Pancreas (tissue), 10 donors: ENCODE data around the gene HIPK4. TPM values are rescaled to one million over a fixed set of nuclear protein-coding genes. Genes with fewer than 3 reads are reported as not detected.

Experiments
- ATAC-seq, 4 donors: fragments of 200-7000 bp; cut with Tn5 transposase; one replicate each; pipeline versions ENCODE4 v1.8.0 to v1.9.1; 2020; ENCODE audit warnings: mild to moderate bottlenecking in 4 of 4, moderate library complexity in 4 of 4
- DNase-seq, 6 donors: peaks; one replicate each; pipeline ENCODE4 v3.0.0-alpha.2; 2020
- FAIRE-seq: peaks from 2 replicates; lab custom pipeline; 2012; peaks lifted over from hg19 to GRCh38; lab: Jason Lieb, UNC
- H3K27ac ChIP-seq, 4 donors: fragments of 200-600 bp; sonication (generic); 1 replicate in 3 of 4; 2 replicates in 1 of 4; pipeline versions ENCODE4 v1.5.0 to v1.8.0; 2020
- H3K27me3 ChIP-seq, 4 donors: fragments of 200-600 bp; one replicate each; pipeline ENCODE4 v1.8.0; 2021
- H3K36me3 ChIP-seq, 3 donors: fragments of 200-600 bp; sonication (generic) in 1 of 3; one replicate each; pipeline versions ENCODE4 v1.5.0 to v1.8.0; 2020 to 2021
- H3K4me1 ChIP-seq, 3 donors: fragments of 200-600 bp; one replicate each; pipeline ENCODE4 v1.8.0; 2021
- H3K4me3 ChIP-seq, 4 donors: fragments of 200-600 bp; sonication (generic) in 2 of 4; one replicate each; pipeline versions ENCODE4 v1.5.0 to v1.8.0; 2020 to 2021
- H3K9me3 ChIP-seq, 4 donors: fragments of 200-600 bp; one replicate each; pipeline ENCODE4 v1.8.0; 2021
- WGBS, 2 donors: extraction: QIAGEN DNeasy Blood & Tissue Kit; methylation state at CpG; one replicate each; pipeline ENCODE4 v1.1.7; 2013; 5-methylcytosine and 5-hydroxymethylcytosine counted together
- intact Hi-C, 3 donors: fragments of 100-400 bp; cut with DNase I; formaldehyde crosslinking; loops; one replicate each; pipeline versions ENCODE4 v1.11.1 to v1.14.2; 2022
- polyA plus RNA-seq, 2 donors: library from polyadenylated mRNA; stranded (reverse); fragments of 200-250 nt; gene quantifications; one replicate each; pipeline ENCODE4 v1.2.3, GENCODE V29; 2013
- total RNA-seq, 6 donors: library from RNA; stranded (reverse); fragmentation: NEBNext Ultra II Directional in 4 of 6; extraction: Animal tissue kit (Norgen Biotek cat#: 25700) in 4 of 6; gene quantifications; one replicate each; pipeline versions ENCODE4 v1.2.1 to v1.2.4, GENCODE V29; 2021 to 2023
- TF ChIP-seq, protein P1 (sequence below), 4 donors: fragments of 200-600 bp; sonication (generic) in 3 of 4; IDR thresholded peaks; one replicate each; pipeline versions ENCODE4 v1.5.0 to v1.8.0; 2021; ENCODE audit warnings: antibody characterized with exemption in 4 of 4
- donor health status: healthy with polysubstance abuse.
- donor health status: DM: no; HTN: no; CAD: no; lungs with moderate emphysema.
- donor health status: DM: no; HTN: no; CAD: no.
- donor health status: control.
- donor health status: control.
- donor health status: Bipolar disorder and iron deficiency.
- donor health status: DM: yes; HTN: yes; CAD: no.
- donor health status: DM: no; HTN: no; CAD: no.
- donor health status: DM: no; HTN: no; CAD: no.
- donor health status: DM: yes; HTN: yes; CAD: no.

Gene HIPK4
- total and polyA plus RNA-seq, 8 donors, result 0.05 to 0.14 (median 0.08) TPM; not detected in 3

DNA sequence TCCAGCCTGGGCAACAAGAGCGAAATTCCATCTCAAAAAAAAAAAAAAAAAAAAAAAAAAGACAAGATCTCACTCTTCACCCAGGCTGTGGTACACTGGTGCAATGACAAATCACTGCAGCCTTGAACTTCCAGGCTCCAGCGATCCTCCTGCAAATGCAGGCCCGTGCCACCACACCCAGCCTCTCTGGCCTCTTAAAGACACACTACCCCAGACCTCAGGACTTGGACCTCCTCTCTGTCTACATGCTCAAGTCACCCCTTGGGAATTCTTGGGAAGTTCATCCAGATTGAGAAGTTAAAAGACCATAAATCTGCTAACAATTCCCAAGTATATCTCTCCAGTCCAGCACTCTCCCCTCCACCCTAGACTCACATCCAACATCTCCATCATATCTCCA is 10.6 kb upstream of the HIPK4 start:
- Histone ChIP-seq H3K4me3 (no peak overlapping the region), H3K4me1 (no peaks in the 10 kb centered on the region), H3K36me3 (no peaks in the 10 kb centered on the region), H3K27ac (no peak overlapping the region), H3K9me3 (no peaks in the 10 kb centered on the region), H3K27me3 (no peaks in the 10 kb centered on the region)
- TF ChIP-seq, protein P1, sequence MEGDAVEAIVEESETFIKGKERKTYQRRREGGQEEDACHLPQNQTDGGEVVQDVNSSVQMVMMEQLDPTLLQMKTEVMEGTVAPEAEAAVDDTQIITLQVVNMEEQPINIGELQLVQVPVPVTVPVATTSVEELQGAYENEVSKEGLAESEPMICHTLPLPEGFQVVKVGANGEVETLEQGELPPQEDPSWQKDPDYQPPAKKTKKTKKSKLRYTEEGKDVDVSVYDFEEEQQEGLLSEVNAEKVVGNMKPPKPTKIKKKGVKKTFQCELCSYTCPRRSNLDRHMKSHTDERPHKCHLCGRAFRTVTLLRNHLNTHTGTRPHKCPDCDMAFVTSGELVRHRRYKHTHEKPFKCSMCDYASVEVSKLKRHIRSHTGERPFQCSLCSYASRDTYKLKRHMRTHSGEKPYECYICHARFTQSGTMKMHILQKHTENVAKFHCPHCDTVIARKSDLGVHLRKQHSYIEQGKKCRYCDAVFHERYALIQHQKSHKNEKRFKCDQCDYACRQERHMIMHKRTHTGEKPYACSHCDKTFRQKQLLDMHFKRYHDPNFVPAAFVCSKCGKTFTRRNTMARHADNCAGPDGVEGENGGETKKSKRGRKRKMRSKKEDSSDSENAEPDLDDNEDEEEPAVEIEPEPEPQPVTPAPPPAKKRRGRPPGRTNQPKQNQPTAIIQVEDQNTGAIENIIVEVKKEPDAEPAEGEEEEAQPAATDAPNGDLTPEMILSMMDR (IDR thresholded peaks at IDR 0.05), result no peak
- DNase-seq, result no peak
- no peak for FAIRE-seq
- no peak for ATAC-seq
- intact Hi-C loops, result no loop called here
- 41 to 52% methylated on average over 2 to 3 of the region's 3 CpGs for WGBS, 2 donors

DNA sequence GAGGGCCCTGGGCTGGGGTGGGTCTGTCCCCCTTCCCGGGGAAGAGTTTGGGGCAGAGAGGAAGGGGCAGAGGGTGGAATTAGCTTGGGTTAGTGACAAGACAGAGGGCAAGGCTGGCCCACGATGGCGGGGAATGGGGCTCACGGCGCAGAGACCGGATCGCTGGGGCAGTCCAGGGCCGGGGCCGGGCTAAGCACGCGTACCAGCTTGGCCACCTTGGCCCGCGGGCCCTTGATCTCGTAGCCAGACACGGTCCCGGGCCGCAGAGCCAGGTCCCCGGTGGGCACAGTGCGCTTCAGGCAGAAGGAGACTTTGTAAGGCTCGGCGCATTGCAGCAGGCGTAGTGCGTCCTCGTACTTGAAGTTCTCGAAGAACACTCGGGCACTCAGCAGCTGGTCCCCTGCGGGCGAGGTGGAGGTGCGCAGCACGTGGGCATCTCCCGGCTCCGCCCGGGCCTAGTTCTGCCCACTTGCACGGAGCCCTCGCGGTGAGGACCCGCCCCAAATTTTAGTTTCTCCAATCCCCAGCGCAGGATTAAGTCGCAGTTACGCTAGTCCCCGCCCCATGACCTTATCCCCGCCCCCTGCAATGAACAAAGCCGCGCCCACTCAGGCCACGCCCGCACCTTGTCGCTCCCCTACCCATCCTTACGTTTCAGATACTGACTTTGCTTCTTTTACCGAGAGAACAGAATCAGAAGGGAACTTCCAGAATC is 8.6 kb upstream of the HIPK4 start:
- WGBS, 2 donors, result 55 to 57% methylated on average over 48 to 49 of the region's 49 CpGs
- TF ChIP-seq, protein P1 (IDR thresholded peaks at IDR 0.05), result no peak
- peak in 1 of 4 donors; percentile 19 for ATAC-seq
- intact Hi-C loops, result no loop called here
- Histone ChIP-seq H3K4me1 (no peaks in the 10 kb centered on the region), H3K27me3 (no peaks in the 10 kb centered on the region), H3K27ac (no peak overlapping the region), H3K36me3 (no peaks in the 10 kb centered on the region), H3K9me3 (no peaks in the 10 kb centered on the region), H3K4me3 (no peak overlapping the region)
- DNase-seq, result no peak
- no peak for FAIRE-seq

DNA sequence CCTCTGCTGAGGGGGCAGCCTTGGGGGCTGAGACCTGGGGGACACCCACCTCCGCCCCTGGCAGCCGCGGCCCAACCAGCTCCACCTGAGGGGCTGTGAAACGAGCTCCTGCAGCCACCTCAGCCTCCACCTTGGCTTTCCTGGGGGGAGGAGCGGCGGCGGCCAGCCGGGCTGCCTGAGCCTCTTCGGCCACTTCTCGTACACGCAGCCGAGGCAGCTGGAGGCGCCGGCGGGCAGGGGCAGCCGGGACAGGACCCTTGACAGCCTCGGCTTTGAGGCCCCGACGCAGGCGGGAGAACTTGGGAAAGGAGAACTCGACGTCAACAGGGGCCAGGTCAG is 7.6 kb upstream of the HIPK4 start:
- no peak for DNase-seq
- no peak overlapping the region for H3K27ac ChIP-seq
- no peaks in the 10 kb centered on the region for H3K36me3 ChIP-seq
- no peak overlapping the region for H3K4me3 ChIP-seq
- H3K27me3 ChIP-seq, result no peaks in the 10 kb centered on the region
- WGBS, 2 donors, result 92% methylated on average over 19 to 22 of the region's 22 CpGs
- TF ChIP-seq, protein P1 (IDR thresholded peaks at IDR 0.05), result no peak
- intact Hi-C loops, result no loop called here
- no peak for ATAC-seq
- no peaks in the 10 kb centered on the region for H3K4me1 ChIP-seq
- no peak for FAIRE-seq
- no peaks in the 10 kb centered on the region for H3K9me3 ChIP-seq

DNA sequence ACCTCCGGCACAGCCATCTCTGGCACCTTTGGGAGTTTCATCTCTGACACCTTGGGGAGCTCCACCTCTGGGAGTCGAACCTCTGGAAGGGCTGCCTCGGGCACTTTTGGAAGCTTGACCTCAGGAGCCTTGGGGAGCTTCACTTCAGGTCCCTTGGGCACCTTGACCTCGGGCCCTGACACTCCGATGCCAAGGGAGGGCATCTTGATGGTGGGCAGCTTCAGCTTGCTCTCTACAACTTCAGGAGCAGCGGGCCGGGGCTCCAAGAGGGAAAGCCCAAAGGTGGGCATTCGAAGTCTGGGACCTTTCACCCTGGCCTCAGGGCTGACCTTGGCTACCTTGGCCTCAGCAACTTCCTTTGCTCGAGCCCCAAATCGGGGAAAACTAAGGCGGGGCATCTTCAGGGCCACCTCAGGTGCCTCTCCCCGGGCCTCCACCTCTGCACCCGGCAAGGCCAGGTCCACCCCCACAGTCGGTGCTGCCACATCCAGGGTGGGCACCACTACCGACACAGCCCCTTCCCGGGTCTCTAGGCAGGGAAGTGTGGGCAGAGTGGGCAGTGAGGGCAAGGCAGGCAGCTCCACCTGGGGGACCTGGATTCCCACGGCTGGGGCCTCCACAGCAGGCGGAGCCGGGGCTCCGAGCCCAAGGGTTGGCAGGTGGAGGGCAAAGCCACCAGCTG is 7.0 kb upstream of the HIPK4 start:
- intact Hi-C loops, result no loop called here
- TF ChIP-seq, protein P1 (IDR thresholded peaks at IDR 0.05), result no peak
- Histone ChIP-seq H3K4me3 (no peak overlapping the region), H3K36me3 (no peaks in the 10 kb centered on the region), H3K27ac (no peak overlapping the region), H3K27me3 (no peaks in the 10 kb centered on the region), H3K9me3 (no peaks in the 10 kb centered on the region), H3K4me1 (no peaks in the 10 kb centered on the region)
- ATAC-seq, result no peak
- FAIRE-seq, result no peak
- WGBS, 2 donors, result 76 to 81% methylated on average over 16 to 20 of the region's 20 CpGs
- DNase-seq, result no peak

DNA sequence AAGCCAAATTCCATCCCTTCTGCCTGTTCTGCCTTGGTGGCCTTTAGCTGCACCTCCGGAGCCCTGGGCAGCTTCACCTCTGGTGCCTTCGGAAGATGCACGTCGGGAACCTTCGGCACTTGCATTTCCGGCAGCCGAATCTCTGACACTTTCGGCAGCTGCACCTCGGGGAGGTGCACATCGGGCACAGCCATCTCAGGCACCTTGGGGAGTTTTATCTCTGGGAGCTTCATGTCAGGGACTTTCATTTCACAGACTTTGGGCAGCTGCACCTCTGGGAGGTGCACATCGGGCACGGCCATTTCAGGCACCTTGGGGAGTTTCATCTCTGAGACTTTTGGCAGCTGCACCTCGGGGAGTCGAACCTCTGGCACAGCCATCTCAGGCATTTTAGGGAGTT is 6.0 kb upstream of the HIPK4 start:
- Histone ChIP-seq H3K4me3 (no peak overlapping the region), H3K27me3 (no peaks in the 10 kb centered on the region), H3K36me3 (no peaks in the 10 kb centered on the region), H3K9me3 (no peaks in the 10 kb centered on the region), H3K4me1 (no peaks in the 10 kb centered on the region), H3K27ac (no peak overlapping the region)
- intact Hi-C loops, result no loop called here
- no peak for FAIRE-seq
- no peak for ATAC-seq
- no peak for DNase-seq
- TF ChIP-seq, protein P1 (IDR thresholded peaks at IDR 0.05), result no peak
- WGBS, 2 donors, result 69 to 82% methylated on average over 14 of the region's 14 CpGs
